GM12878 (cell line): ENCODE results near the gene OR2S2. TPM values are rescaled to one million over a fixed set of nuclear protein-coding genes. Genes with fewer than 3 reads are reported as not detected.

ENCODE experiments used
- ATAC-seq: fragments of 200-7000 bp; cut with Tn5 transposase; 3 replicates; pipeline ENCODE4 v1.9.1; 2020; ENCODE audit warnings: mild to moderate bottlenecking, moderate library complexity
- BruUV-seq: library from RNA; stranded (reverse); fragments of 400-500 nt; replicated peaks from 2 replicates; lab custom pipeline; 2021; lab: Mats Ljungman, UMichigan
- CTCF ChIA-PET: fragments of 300-600 bp; sonication (Branson Sonifier 250); formaldehyde crosslinking; extraction: SDS; loops from one replicate; lab custom pipeline; 2021; ENCODE audit warnings: inconsistent platforms; lab: Yijun Ruan, JAX
- POLR2A ChIA-PET: fragments of 350-600 bp; formaldehyde crosslinking; extraction: SDS; loops from one replicate; lab custom pipeline; 2021; ENCODE audit warnings: inconsistent platforms; lab: Charles Lee
- RAD21 ChIA-PET: fragments of 300-600 bp; sonication (Branson Sonifier 250); formaldehyde crosslinking; loops from one replicate; lab custom pipeline; 2023; ENCODE audit warnings: antibody characterized with exemption; ENCODE audit not compliant: unreplicated experiment; lab: Charles Lee
- SMC1A ChIA-PET: fragments of 300-600 bp; sonication (Branson Sonifier 250); formaldehyde crosslinking; loops from one replicate; lab custom pipeline; 2023; ENCODE audit not compliant: unreplicated experiment, uncharacterized antibody; lab: Charles Lee
- DNase-seq: peaks from one replicate; pipeline ENCODE4 v3.0.0-alpha.2; 2011; ENCODE audit warnings: low read depth, low spot score
- FAIRE-seq: peaks from 3 replicates; lab custom pipeline; 2011; peaks lifted over from hg19 to GRCh38; lab: Jason Lieb, UNC
- H2AFZ ChIP-seq: 2 replicates; pipeline ENCODE4 v1.6.0; 2011; ENCODE audit warnings: low read depth, low read length, control low read depth; ENCODE audit not compliant: control insufficient read depth
- H3K27ac ChIP-seq: 2 replicates; pipeline ENCODE4 v1.5.1; 2011; ENCODE audit warnings: control low read depth; ENCODE audit not compliant: control insufficient read depth, insufficient read depth
- H3K27me3 ChIP-seq, 2 experiments: replicated peaks in 1 of 2; 2 replicates each; pipeline versions ENCODE4 v1.6.0 to v1.6.1; 2011; ENCODE audit warnings: low read length in 1 of 2; ENCODE audit not compliant: control insufficient read depth in 2 of 2, insufficient read depth in 2 of 2
- H3K36me3 ChIP-seq, 2 experiments: 2 replicates each; pipeline ENCODE4 v1.5.1; 2011; ENCODE audit warnings: low read length in 1 of 2; ENCODE audit not compliant: control insufficient read depth in 2 of 2, insufficient read depth in 2 of 2
- H3K4me1 ChIP-seq: 2 replicates; pipeline ENCODE4 v1.6.1; 2011; ENCODE audit warnings: mild to moderate bottlenecking, low read length, moderate library complexity, mixed read lengths; ENCODE audit not compliant: control insufficient read depth, insufficient read depth
- H3K4me2 ChIP-seq: 2 replicates; pipeline ENCODE4 v1.6.0; 2011; ENCODE audit warnings: control low read depth; ENCODE audit not compliant: control insufficient read depth, insufficient read depth
- H3K4me3 ChIP-seq: fragments of 200-600 bp; sonication (generic); 2 replicates; pipeline ENCODE4 v1.5.1; 2016
- H3K79me2 ChIP-seq: 2 replicates; pipeline ENCODE4 v1.6.0; 2011; ENCODE audit warnings: low read length; ENCODE audit not compliant: control insufficient read depth, insufficient read depth
- H3K9ac ChIP-seq: 2 replicates; pipeline ENCODE4 v1.8.0; 2011; ENCODE audit warnings: low read length, control low read depth, mixed read lengths; ENCODE audit not compliant: control insufficient read depth, insufficient read depth
- H3K9me3 ChIP-seq: replicated peaks from 3 replicates; pipeline ENCODE4 v1.5.1; 2011; ENCODE audit warnings: mild to moderate bottlenecking, low read length; ENCODE audit not compliant: control insufficient read depth, insufficient read depth
- H4K20me1 ChIP-seq: 2 replicates; pipeline ENCODE4 v1.6.0; 2011; ENCODE audit not compliant: control insufficient read depth, insufficient read depth
- CBX3 ChIP-seq: fragments of 200-600 bp; sonication (generic); IDR thresholded peaks from 2 replicates; pipeline ENCODE4 v1.6.1; 2016; ENCODE audit warnings: low read depth, borderline replicate concordance
- CHD1 ChIP-seq: IDR thresholded peaks from 2 replicates; pipeline ENCODE4 v1.6.1; 2012; ENCODE audit warnings: low read depth, low read length, improper control_type of control experiment
- EP300 ChIP-seq, 2 experiments: fragments of 150-350 bp in 1 of 2; IDR thresholded peaks; 2 replicates each; pipeline ENCODE4 v1.6.1; 2011 to 2012; ENCODE audit warnings: low read depth in 2 of 2, low read length in 2 of 2, borderline replicate concordance in 1 of 2, improper control_type of control experiment in 1 of 2, inconsistent platforms in 1 of 2; ENCODE audit not compliant: control insufficient read depth in 1 of 2
- MEF2B ChIP-seq: fragments of 450-650 bp; IDR thresholded peaks from 2 replicates; pipeline ENCODE4 v1.6.1; 2018; ENCODE audit warnings: mild to moderate bottlenecking, moderate library complexity; ENCODE audit not compliant: partially characterized antibody, poor library complexity, severe bottlenecking
- MTA2 ChIP-seq: fragments of 450-650 bp; IDR thresholded peaks from 2 replicates; pipeline ENCODE4 v1.6.1; 2016; ENCODE audit warnings: low read depth, mild to moderate bottlenecking, moderate library complexity
- MYB ChIP-seq: fragments of 150-350 bp; IDR thresholded peaks from 2 replicates; pipeline ENCODE4 v1.6.1; 2014; ENCODE audit warnings: mild to moderate bottlenecking, low read depth, low read length, borderline replicate concordance
- NBN ChIP-seq: fragments of 450-650 bp; IDR thresholded peaks from 2 replicates; pipeline ENCODE4 v1.6.1; 2016
- NFXL1 ChIP-seq: fragments of 450-650 bp; IDR thresholded peaks from 2 replicates; pipeline ENCODE4 v1.6.1; 2017; ENCODE audit warnings: antibody characterized with exemption, mild to moderate bottlenecking, borderline replicate concordance
- STAT1 ChIP-seq: fragments of 450-650 bp; conservative IDR thresholded peaks from 2 replicates; pipeline ENCODE4 v1.6.1; 2014; ENCODE audit warnings: antibody characterized with exemption, mild to moderate bottlenecking
- WGBS: methylation state at CpG from one replicate; pipeline ENCODE4 v1.1.6; 2016; ENCODE audit warnings: low lambda C conversion rate; ENCODE audit not compliant: insufficient replicate concordance, insufficient coverage; ENCODE audit errors: missing lambda C conversion rate; 5-methylcytosine and 5-hydroxymethylcytosine counted together
- in situ Hi-C: fragments of 300-500 bp; cut with MboI; formaldehyde crosslinking; loops from 9 replicates; pipeline ENCODE4 v1.14.3; 2018; ENCODE audit warnings: mixed read lengths
- intact Hi-C: fragments of 100-400 bp; cut with micrococcal nuclease; formaldehyde crosslinking; loops from one replicate; pipeline ENCODE4 v1.14.2; 2022; ENCODE audit not compliant: unreplicated experiment
- polyA plus RNA-seq, 11 experiments: library from polyadenylated mRNA; depleted of rRNA in 4 of 11; unstranded in 6 of 11; stranded (reverse) in 5 of 11; fragments of >200 nt; fragmentation: Nextera tagmentation in 4 of 11; fragmentation: Illumina TruSeq in 1 of 11; extraction: Ambion mirVana in 4 of 11; extraction: Trizol in 1 of 11; gene quantifications; 1 replicate in 1 of 11; 2 replicates in 10 of 11; pipeline versions ENCODE4 v1.2.1 to v1.2.3, GENCODE V29; 2011 to 2016; ENCODE audit warnings: inconsistent platforms in 2 of 11, missing spikeins in 2 of 11, low read depth in 1 of 11
- total RNA-seq, 4 experiments: library from RNA; depleted of rRNA in 3 of 4; stranded (reverse); fragments of >200 nt in 3 of 4; fragmentation: Illumina TruSeq in 1 of 4; extraction: Trizol in 1 of 4; gene quantifications; 2 replicates each; pipeline versions ENCODE4 v1.2.1 to v1.2.3, GENCODE V29; 2013 to 2021
- TF ChIP-seq, protein P1 (sequence below): fragments of 450-650 bp; IDR thresholded peaks from 2 replicates; pipeline ENCODE4 v1.6.1; 2018; ENCODE audit warnings: mild to moderate bottlenecking, low read depth, moderate library complexity; ENCODE audit not compliant: partially characterized antibody
- TF ChIP-seq, protein P2 (sequence below): fragments of 450-650 bp; IDR thresholded peaks from 2 replicates; pipeline ENCODE4 v1.6.1; 2017; ENCODE audit warnings: antibody characterized with exemption, mild to moderate bottlenecking, moderate library complexity
- TF ChIP-seq, protein P3 (sequence below): fragments of 450-650 bp; IDR thresholded peaks from 2 replicates; pipeline ENCODE4 v1.6.1; 2014; ENCODE audit warnings: mild to moderate bottlenecking

Gene OR2S2
- total and polyA plus RNA-seq, 10 of the 15 experiments (the other 5 are each of a cell fraction or from before 2014, with no cell fraction given): not detected

DNA sequence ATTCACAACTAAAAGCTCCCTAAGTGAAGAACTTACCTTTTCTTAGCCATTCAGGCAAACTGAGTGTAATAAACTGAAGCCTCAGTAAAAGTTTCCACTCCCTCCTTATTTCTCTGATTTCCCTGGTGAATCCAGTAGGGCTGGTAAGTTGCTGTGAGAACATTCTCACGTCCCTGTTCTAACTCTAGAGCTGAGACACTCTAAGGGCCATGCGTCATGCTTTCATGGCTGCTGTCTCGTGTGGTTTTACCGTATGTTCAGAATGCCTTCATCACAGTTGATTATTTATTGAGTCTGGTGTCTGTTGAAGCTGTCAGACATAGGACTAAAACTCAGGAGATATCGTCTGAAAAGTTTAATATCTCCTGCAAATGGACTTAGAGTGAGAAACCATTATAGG lies 1.3 kb downstream of the OR2S2 start:
- ATAC-seq (no peak), FAIRE-seq (no peak), DNase-seq (no peak)
- intact Hi-C loops (no loop called here), in situ Hi-C loops (loop anchor here (5.0 kb wide), 1 partner anchor 66 kb away; no protein-coding TSS in a partner anchor)
- H3K9ac ChIP-seq: no peak overlapping the region
- no peaks in the 10 kb centered on the region for H4K20me1 ChIP-seq
- H3K27me3 ChIP-seq: no peaks in the 10 kb centered on the region; a peak in 2 of 4 replicates
- no peak overlapping the region for H3K4me2 ChIP-seq
- no peaks in the 10 kb centered on the region for H3K9me3 ChIP-seq
- H3K79me2 ChIP-seq: no peaks in the 10 kb centered on the region
- POLR2A ChIA-PET: interaction anchor here (0.5 kb wide), 1 partner anchor 306 kb away, joined by 3 read pairs; the partner anchor contains the start of gene SIT1
- SMC1A ChIA-PET: interaction anchor here (0.6 to 3.6 kb wide), 7 partner anchors 9 to 1779 kb away, joined by 3 to 21 read pairs (median 3); no protein-coding TSS in a partner anchor
- no peak overlapping the region for H2AFZ ChIP-seq
- H3K27ac ChIP-seq: no peak overlapping the region
- CTCF ChIA-PET: interaction anchor here (0.6 to 7.7 kb wide), 10 partner anchors 9 to 136 kb away, joined by 3 to 100 read pairs (median 4); no protein-coding TSS in a partner anchor
- no peak overlapping the region for H3K4me3 ChIP-seq
- WGBS: 38% methylated on average over 5 of the region's 5 CpGs
- no peaks in the 10 kb centered on the region for H3K36me3 ChIP-seq
- RAD21 ChIA-PET: interaction anchor here (1.2 kb wide), 1 partner anchor 210 kb away, joined by 3 read pairs; no protein-coding TSS in a partner anchor
- no TSS peak for BruUV-seq
- H3K4me1 ChIP-seq: no peaks in the 10 kb centered on the region
- no peak for TF ChIP-seq STAT1
- TF ChIP-seq, protein P1, sequence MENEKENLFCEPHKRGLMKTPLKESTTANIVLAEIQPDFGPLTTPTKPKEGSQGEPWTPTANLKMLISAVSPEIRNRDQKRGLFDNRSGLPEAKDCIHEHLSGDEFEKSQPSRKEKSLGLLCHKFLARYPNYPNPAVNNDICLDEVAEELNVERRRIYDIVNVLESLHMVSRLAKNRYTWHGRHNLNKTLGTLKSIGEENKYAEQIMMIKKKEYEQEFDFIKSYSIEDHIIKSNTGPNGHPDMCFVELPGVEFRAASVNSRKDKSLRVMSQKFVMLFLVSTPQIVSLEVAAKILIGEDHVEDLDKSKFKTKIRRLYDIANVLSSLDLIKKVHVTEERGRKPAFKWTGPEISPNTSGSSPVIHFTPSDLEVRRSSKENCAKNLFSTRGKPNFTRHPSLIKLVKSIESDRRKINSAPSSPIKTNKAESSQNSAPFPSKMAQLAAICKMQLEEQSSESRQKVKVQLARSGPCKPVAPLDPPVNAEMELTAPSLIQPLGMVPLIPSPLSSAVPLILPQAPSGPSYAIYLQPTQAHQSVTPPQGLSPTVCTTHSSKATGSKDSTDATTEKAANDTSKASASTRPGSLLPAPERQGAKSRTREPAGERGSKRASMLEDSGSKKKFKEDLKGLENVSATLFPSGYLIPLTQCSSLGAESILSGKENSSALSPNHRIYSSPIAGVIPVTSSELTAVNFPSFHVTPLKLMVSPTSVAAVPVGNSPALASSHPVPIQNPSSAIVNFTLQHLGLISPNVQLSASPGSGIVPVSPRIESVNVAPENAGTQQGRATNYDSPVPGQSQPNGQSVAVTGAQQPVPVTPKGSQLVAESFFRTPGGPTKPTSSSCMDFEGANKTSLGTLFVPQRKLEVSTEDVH: no peak
- TF ChIP-seq MTA2: no peak
- TF ChIP-seq EP300 (IDR thresholded peaks at IDR 0.05; ENCODE audit: borderline replicate concordance in 1 of 2, control insufficient read depth in 1 of 2, low read depth in 2 of 2, low read length in 2 of 2): no peak
- no peak for TF ChIP-seq NBN
- no peak for TF ChIP-seq NFXL1
- TF ChIP-seq MEF2B: no peak
- TF ChIP-seq, protein P2, sequence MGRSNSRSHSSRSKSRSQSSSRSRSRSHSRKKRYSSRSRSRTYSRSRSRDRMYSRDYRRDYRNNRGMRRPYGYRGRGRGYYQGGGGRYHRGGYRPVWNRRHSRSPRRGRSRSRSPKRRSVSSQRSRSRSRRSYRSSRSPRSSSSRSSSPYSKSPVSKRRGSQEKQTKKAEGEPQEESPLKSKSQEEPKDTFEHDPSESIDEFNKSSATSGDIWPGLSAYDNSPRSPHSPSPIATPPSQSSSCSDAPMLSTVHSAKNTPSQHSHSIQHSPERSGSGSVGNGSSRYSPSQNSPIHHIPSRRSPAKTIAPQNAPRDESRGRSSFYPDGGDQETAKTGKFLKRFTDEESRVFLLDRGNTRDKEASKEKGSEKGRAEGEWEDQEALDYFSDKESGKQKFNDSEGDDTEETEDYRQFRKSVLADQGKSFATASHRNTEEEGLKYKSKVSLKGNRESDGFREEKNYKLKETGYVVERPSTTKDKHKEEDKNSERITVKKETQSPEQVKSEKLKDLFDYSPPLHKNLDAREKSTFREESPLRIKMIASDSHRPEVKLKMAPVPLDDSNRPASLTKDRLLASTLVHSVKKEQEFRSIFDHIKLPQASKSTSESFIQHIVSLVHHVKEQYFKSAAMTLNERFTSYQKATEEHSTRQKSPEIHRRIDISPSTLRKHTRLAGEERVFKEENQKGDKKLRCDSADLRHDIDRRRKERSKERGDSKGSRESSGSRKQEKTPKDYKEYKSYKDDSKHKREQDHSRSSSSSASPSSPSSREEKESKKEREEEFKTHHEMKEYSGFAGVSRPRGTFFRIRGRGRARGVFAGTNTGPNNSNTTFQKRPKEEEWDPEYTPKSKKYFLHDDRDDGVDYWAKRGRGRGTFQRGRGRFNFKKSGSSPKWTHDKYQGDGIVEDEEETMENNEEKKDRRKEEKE: no peak
- no peak for TF ChIP-seq CBX3
- TF ChIP-seq, protein P3, sequence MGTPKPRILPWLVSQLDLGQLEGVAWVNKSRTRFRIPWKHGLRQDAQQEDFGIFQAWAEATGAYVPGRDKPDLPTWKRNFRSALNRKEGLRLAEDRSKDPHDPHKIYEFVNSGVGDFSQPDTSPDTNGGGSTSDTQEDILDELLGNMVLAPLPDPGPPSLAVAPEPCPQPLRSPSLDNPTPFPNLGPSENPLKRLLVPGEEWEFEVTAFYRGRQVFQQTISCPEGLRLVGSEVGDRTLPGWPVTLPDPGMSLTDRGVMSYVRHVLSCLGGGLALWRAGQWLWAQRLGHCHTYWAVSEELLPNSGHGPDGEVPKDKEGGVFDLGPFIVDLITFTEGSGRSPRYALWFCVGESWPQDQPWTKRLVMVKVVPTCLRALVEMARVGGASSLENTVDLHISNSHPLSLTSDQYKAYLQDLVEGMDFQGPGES: no peak
- no peak for TF ChIP-seq CHD1
- no peak for TF ChIP-seq MYB
